Vagina (tissue), 2 donors: Measurements from ENCODE around the gene FGF11.

Experiments
- CTCF ChIP-seq, 3 experiments: fragments of 450-650 bp in 2 of 3; fragments of 200-600 bp in 1 of 3; sonication (generic) in 1 of 3; IDR thresholded peaks; one replicate each; pipeline ENCODE4 v1.5.1; 2017 to 2019; ENCODE audit warnings: antibody characterized with exemption in 3 of 3, mild to moderate bottlenecking in 2 of 3, moderate library complexity in 2 of 3
- POLR2A ChIP-seq, 2 donors: fragments of 450-650 bp; IDR thresholded peaks; one replicate each; pipeline ENCODE4 v1.6.1; 2017; ENCODE audit warnings: antibody characterized with exemption in 2 of 2, mild to moderate bottlenecking in 2 of 2, moderate library complexity in 2 of 2

- no peak for TF ChIP-seq CTCF (IDR thresholded peaks at IDR 0.05)
- no peak for TF ChIP-seq POLR2A (IDR thresholded peaks at IDR 0.05)
Observed at GRCh38 chr17:7405350-7406234, 33.7 kb upstream of the FGF11 start.
